Neural crest cell (in vitro differentiated cells): ENCODE results near the gene CELSR2. TPM values are rescaled to one million over a fixed set of nuclear protein-coding genes. Genes with fewer than 3 reads are reported as not detected.

Experiments
- DNase-seq: peaks from one replicate; pipeline ENCODE4 v3.0.0; 2021; ENCODE audit warnings: low read depth, mixed read lengths, low spot score
- H3K27ac Mint-ChIP-seq: one replicate; pipeline ENCODE4 v1.8.0; 2021; ENCODE audit warnings: mild to moderate bottlenecking, mixed read lengths; ENCODE audit not compliant: unreplicated experiment
- H3K27me3 Mint-ChIP-seq: 2 replicates; pipeline ENCODE4 v1.8.0; 2021; ENCODE audit warnings: low read depth, mild to moderate bottlenecking, mixed read lengths
- H3K36me3 Mint-ChIP-seq: 2 replicates; pipeline ENCODE4 v1.8.0; 2021; ENCODE audit warnings: low read depth, mild to moderate bottlenecking, mixed read lengths
- H3K4me1 Mint-ChIP-seq: 2 replicates; pipeline ENCODE4 v1.8.0; 2021; ENCODE audit warnings: mixed read lengths
- H3K4me3 Mint-ChIP-seq: one replicate; pipeline ENCODE4 v1.8.0; 2021; ENCODE audit warnings: mild to moderate bottlenecking, mixed read lengths
- H3K9me3 Mint-ChIP-seq: 2 replicates; pipeline ENCODE4 v1.8.0; 2021; ENCODE audit warnings: mixed read lengths
- CTCF ChIP-seq: fragments of 200-600 bp; sonication (generic); conservative IDR thresholded peaks from 2 replicates; pipeline ENCODE4 v1.5.0; 2021; ENCODE audit warnings: antibody characterized with exemption, mild to moderate bottlenecking
- total RNA-seq: library from RNA; stranded (reverse); gene quantifications from 2 replicates; pipeline ENCODE4 v1.2.1, GENCODE V29; 2021

The CELSR2 gene
- total RNA-seq, 1 donor from 2014 or later: 97.1 TPM

- no peak for DNase-seq
- Mint-ChIP-seq H3K4me3 (no peak overlapping the region), H3K27me3 (no peaks in the 10 kb centered on the region), H3K4me1 (peaks cover 24% of the 10 kb centered on the region), H3K36me3 (no peaks in the 10 kb centered on the region), H3K27ac (no peak overlapping the region), H3K9me3 (no peaks in the 10 kb centered on the region)
- no peak for TF ChIP-seq CTCF
These were observed 47.4 kb downstream of the CELSR2 start for GRCh38 chr1:109296782-109297181.

GRCh38 chr1:109298666-109299557 is 49.6 kb downstream of the CELSR2 start:
- Mint-ChIP-seq H3K27me3 (no peaks in the 10 kb centered on the region), H3K4me3 (no peak overlapping the region), H3K27ac (peak overlapping the region; percentile 92), H3K9me3 (no peaks in the 10 kb centered on the region), H3K36me3 (no peaks in the 10 kb centered on the region), H3K4me1 (peaks cover 19% of the 10 kb centered on the region)
- no peak for TF ChIP-seq CTCF
- no peak for DNase-seq

GRCh38 chr1:109299558-109300343 is 50.4 kb downstream of the CELSR2 start:
- TF ChIP-seq CTCF: no peak
- Mint-ChIP-seq H3K4me3 (peak overlapping the region; percentile 7), H3K4me1 (peaks cover 19% of the 10 kb centered on the region)

GRCh38 chr1:109300650-109301151 is 51.4 kb downstream of the CELSR2 start:
- H3K27me3 Mint-ChIP-seq: no peaks in the 10 kb centered on the region

More at GRCh38 chr1:109299558-109300343, 50.4 kb downstream of the CELSR2 start:
- Mint-ChIP-seq H3K27ac (peak overlapping the region; percentile 6), H3K9me3 (no peaks in the 10 kb centered on the region), H3K36me3 (no peaks in the 10 kb centered on the region), H3K27me3 (no peaks in the 10 kb centered on the region)
- peak; percentile 20 for DNase-seq

More at GRCh38 chr1:109300650-109301151, 51.4 kb downstream of the CELSR2 start:
- Mint-ChIP-seq H3K9me3 (no peaks in the 10 kb centered on the region), H3K4me1 (peaks cover 22% of the 10 kb centered on the region), H3K4me3 (no peak overlapping the region), H3K27ac (no peak overlapping the region), H3K36me3 (no peaks in the 10 kb centered on the region)
- TF ChIP-seq CTCF: no peak
- no peak for DNase-seq
